HG02798 (cell line): ENCODE results near the gene UBE2D2.
A peak's percentile ranks its signal among the peaks of the same experiment; 100 is the strongest.

Experiments used
- ATAC-seq: cut with Tn5 transposase; IDR thresholded peaks from one replicate; pipeline ENCODE4 v1.9.1; 2021; ENCODE audit warnings: mild to moderate bottlenecking; ENCODE audit not compliant: unreplicated experiment, poor library complexity

UBE2D2 gene

DNA sequence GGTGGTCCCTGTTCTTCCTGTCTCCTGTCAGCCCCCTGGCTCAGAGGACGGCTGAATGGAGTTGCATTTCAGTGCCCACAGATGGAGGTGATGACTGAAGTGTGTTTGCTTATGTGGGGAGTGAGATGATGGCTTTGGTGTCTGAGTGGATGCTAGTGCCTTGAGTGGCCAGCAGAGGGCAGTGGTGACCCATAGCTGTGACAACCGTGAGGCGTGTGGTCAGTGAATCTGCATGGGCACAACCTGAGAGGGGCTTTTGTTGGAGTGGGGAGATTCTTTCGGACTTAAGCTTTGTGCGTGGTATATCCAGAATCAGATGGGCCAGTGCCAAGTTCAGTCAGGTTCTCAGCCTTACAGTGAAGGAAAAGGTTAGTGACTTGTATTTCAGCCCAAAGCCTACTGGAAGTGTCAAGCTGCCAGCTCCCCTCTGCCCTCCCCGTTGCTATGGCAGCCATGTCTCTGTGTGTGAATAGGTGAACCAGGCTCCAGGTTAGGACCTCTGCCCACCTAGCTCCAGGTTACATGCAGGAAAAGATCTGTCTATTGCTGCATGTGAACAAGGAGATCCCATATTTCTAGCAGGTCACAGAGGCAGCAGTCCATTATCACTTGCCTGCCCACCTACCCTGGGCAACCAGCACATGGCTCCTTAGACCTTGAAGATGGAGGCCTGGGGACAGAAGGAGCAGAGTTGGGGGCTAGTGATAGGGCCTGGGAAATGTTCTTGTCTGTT lies 72.3 kb downstream of the UBE2D2 start:
- ATAC-seq, result peak; percentile 29

DNA sequence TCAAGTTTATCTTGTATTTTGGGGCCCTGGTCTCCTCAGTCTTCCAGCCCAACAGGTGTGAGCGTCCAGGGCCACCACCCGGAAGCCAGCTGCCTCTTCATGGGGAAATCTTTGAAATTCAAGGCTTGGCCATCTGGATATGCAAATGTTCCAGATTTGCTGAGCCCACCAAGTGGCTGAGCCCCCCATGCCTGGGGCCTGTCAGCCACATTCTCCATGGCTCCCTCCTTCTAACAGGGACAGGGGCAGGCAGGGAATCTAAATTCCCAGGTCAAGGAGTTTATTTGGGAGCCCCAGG lies 72.8 kb downstream of the UBE2D2 start:
- no peak for ATAC-seq

DNA sequence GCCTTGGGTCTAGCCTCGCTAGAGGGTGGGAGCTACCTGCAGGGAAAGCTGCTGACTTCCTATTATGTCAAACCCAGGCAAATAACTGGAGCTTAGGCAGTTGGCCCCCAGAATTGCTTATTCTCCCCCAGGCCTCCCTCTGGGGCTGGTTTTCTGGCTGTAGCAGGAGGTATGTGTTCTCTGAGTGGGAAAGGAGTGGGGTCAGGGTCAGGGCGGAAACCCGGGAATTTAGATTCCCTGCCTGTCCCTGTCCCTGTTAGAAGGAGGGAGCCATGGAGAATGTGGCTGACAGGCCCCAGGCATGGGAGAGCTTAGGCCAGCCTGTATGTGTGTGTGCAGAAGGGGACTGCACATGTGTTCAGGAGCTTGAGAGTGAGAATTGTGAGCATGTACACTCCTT lies 73.4 kb downstream of the UBE2D2 start:
- ATAC-seq, result no peak

DNA sequence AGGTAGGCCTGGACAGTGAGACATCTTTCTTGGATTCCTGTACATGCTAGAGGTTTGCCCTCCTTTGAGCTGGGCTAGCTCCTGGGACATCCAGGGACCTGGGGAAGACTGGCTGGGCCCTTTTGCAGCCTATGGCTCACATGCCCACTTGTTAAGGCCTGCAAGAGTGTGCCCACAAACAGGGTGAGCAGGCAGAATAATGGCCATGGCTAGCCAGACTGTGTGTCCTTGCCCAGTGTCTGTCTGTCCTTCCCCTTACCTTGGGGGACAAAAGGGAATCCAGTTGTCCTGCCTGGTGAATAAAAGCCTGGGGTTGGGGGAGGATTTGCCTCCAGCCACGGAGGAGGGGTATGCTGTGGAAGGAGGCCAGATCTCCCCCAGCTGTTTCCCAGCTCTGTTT lies 74.1 kb downstream of the UBE2D2 start:
- ATAC-seq, result no peak

DNA sequence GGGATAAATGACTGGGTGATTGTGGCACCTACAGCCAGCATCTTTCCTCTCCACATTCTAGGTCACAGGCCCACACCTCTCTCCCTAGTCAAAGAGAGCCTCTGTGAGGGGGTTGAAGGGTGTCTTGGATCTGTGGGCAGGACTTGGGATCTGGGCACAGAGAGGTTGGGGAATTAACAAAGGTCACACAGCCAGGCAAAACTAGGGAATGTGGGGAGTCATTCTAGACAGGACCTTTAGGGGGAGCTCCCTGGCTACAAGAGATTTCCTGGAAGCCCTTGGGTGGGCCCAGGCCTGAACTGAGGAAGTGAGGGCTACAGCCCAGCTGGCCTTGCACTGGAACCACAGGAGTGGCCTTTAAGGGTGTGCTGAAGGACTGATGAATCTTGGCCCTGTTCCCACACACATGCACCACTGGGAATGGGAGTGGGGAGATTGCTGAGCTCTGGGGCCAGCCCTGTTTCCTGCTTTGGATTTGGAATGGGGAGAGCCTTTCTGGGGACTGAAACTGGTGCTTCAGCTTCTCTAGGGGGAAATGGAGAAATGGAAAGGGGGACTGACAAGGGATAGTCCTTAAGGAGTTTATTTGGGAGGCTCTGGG lies 74.6 kb downstream of the UBE2D2 start:
- ATAC-seq, result no peak

DNA sequence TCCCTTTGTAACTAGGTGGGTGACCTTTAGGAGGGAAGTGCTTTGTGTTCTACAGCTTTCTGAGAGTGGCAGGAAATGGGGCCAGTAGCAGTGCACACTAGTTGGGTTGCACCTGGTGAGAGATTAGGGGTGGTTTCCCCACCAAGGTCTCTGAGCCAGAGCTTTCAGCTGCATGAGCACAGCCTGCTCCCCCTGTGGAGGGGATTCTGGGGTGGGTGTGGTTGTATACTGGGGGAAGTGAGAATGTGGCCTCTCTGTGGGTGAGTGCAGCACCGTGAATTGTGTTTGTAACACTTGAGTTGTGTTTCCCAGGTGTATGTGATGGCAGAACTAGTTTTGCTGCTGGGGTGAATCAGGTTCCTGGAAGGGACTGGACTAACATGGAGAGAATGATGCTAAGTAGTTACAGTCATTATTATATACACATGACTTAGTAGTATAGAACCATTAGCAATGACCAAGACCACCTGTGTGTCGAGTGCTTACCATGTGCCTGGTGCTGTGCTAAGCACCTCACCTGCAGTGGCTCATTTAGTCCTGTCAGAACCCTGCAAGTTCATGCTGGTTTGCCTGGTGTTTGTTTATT lies 75.2 kb downstream of the UBE2D2 start:
- ATAC-seq, result peak; percentile 73

DNA sequence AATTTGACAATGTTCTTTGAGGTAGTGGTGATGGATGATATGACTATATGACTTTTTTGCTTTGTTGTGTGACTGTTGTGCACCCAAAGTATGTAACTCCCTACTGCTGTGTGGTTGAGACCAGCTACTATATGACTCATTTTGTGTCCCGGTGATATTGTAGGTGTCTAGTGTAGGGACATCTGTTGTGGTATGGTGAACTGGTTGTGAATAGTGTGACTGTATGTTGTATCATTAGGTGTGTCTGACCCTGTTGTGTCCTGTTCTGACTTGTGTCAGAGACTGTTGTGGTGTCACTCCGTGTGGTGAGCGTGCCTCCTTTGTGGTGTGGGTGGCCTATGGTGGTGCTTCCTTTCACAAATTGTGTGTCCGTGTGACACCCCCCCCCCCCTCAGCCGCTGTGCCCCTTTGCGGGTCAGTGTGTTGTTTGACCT lies 75.9 kb downstream of the UBE2D2 start:
- ATAC-seq, result no peak

DNA sequence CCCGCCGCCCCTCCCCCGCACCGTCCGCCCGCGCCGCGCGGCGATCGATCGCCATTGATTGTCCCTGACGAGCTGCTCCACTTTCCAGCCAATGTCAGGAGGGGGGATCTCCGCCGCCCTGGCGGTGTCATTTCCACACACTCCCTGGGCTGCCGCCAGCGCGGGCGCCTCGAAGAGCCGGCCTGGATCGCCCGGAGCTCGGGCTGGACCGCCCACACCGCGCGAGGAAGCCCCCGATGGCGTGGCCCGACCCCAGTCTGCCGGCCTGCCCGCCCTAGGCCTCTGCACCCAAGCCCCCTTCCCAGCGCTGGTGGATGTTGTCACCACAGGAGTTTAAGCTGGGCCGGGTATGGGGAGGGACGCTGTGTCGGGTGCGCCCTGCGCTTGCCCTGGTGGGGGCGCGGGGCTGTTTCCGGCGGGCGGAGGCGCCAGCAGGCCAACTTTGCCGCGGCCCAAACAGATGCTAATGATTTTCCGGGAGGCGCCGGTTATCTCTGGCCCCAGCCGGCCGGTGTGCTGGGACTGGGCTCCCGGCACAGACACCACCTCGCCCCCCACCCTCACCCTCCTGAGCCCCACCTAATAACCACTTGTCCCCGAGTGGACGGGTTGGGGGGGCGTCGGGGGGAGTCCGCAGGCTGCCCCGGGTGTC lies 76.4 kb downstream of the UBE2D2 start:
- ATAC-seq, result peak; percentile 32

DNA sequence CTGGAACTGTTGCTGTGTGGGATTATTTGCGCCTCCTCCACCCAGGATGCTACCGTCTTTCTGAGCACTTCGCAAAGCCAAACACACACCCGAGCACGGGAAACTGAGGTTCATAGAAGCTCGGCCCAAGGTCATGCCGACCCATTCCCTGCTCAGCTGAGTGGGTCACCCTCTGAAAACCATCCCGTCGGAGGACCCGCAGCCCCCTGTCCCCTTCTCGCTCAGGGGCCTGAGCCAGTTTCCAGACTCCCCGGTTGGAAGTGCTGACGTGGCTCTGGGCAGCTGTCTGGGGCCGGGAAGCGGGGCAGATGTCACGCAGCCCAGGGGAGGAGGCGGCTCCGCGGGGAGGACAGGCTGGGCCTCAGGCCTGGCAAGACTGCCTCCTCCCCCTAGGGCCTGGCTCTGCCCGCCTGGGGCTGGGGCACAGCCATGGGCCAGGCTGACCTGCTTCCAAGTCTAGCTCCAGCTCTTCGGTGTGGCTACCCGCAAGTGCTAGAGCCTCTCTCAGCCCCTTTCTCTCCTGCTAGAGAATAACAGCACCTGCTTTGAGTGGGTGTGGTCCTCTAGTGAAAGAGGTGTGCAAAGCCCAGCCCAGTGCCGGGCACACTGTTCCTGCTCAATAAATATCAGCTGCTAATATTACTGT lies 77.1 kb downstream of the UBE2D2 start:
- ATAC-seq, result peak; percentile 29

DNA sequence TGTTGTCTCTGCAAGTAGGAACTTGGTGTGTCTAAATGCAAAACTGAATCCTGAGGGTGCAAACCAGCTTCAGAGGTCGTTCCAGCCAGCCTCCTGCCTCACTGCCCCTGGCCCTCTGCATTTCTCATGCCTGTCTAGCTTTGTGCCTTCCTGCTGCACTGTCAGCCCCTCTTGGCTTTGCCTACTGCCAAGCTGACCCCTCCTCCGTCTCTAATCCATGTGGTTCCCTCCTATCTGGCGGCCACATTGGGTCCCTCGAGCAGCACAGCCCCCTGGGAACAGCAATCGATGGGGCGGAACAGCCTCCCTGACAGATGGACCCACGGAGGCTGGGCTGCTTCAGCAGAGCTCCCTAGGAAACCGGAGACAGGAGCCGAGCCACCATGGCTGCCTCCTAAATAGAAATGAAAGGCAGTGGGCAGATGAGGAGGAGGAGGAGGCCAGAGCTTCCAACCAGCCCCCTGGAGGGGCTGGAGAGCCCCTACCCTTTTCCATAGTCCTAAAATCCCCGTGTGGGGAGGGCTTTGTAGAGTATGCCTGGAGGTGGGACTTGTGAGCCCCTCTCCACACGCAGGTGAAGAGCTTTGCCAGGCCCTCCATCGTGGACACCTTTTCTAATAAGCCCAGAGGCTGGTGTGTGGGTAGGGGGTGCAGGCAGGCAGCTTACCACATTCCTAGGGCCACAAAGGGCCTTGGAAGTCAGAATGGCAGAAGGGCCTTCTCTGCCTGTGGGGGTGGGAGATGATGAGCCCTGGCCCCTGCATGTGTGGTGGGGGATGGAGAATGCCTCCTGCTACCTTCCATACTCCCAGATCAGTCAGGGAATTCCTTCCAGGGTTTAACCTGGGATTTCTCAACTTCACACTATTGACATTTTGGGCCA lies 77.8 kb downstream of the UBE2D2 start:
- ATAC-seq, result no peak

DNA sequence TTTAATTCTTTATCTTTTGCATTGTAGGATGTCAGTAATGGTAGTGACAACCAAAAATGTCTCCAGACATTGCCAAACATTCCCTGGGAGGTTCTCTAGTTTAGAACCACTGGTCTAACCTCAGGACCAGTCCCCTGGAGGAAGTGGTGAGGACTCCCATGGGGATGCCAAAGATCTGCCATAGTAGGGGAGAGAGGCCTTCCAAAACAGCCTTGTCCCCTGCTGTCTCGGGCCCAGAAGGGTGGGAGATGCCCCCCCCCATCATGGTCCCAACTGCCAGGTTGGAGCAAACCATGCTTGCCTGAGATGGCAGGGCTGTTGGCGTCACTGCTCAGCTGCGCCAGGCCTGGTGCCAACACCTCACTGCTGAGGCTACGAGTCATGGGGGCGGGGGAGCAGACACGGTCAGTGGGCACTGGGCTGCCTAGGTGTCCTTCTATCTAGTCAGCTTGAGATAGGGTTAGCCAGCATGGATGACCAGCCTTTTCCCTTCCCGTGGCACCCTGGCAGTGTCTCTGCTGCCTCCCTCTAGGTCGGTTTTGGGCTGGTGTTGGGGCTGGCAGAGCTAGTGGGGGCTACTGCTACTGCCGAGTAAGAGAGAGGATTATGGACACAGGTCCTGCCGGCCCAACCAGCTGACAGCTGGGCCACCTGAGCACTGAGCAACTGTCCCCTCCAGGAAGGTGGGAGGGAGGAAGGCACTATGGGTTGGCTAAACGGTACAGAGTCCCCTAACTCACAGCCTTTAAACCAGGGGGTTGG lies 78.7 kb downstream of the UBE2D2 start:
- no peak for ATAC-seq

DNA sequence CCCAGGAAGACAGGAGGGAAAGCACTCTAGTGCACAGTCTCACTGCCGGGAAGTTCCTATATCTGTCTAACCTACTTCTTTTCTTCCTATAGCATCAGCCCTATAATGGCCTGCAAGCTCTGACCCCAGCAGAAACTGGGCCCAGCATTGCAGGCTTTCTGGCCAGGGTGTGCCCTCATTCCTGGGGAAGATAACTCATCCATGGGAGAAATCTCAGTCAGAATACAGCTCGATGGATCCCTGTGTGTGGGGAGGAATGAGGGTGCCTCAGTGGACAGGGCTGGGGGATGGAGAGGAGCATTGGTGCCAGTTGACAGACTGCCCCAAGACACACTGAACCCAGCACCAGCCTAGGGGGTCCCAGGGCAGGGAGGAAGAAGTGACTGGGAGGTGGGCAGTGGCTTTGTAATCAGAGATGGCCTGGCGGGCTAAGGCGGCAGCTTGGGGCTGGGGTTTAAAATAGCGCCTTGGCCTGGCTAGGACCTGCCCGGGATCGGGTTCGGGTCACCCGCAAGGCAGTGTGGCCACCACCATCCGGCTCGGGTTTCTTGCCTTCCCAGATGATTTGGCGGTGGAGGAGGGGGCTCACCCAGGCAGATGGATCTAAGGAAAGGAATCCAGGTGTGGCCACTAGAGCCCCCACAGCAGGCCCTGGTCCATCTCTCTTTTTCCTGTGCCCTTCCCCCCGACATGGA lies 79.4 kb downstream of the UBE2D2 start:
- ATAC-seq, result no peak

DNA sequence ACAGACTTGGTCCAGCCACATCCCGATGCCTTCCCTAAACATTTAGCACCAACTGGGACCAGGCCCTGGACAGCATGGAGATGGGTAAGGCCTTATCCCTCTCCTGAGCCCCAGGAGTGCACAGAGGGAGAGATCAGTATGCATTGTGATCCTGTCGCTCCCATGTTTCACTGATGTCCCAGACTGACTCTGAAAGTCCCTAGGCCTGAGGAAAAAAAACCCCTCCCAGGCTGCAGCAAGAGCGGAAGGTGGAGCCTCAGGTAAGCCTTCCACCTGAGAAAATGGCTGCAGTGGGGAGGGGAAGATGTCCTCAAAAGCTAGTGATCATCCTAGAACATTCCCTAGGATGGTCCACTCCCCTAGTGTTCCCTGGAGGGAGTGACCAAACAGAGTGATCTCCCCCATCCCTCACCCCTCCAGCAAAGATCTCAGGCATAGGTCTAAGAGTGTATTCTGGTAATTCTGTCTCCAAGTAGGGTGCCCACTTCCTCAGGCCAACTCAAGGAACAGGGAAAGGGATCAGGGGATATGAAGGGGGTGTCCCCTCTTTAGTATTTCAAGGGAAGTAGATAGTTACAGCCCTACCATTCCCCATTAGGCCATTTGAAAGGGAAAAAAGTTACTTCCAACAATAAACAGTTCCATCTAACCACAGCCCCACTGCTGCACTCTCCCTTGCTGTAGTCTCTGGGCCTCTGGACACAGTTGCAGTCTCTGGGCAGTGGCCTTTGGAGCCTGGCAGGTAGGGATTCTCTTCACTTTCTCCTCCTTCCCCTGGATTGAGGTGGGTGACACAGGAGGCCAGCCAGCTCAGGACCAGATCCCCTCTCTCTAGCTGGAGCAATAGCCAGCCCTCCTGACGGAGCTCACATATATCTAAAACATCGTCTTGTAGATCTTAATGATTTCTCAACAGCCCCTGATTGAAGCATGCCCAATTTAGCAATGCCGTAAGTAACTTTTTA lies 80.3 kb downstream of the UBE2D2 start:
- ATAC-seq, result no peak

DNA sequence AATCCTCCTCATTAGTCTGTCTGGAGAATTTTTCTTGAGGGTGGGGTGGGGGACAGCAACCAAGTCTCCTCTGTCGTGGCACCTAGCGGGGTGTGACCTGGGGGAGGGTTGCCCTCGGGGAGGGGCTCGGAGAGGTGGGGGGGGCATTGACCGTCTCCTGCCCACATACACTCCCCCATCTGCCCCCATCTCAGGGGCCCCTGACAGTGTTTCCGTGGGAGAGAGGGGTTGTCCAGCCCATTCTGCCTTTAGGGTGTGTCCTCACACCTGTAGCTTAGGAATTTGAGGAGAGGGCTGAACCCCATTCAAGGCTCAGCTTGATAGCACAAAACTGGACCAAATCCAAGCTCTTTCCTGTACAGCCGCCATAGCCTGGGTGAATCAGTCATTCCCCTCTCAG lies 81.1 kb downstream of the UBE2D2 start:
- no peak for ATAC-seq

DNA sequence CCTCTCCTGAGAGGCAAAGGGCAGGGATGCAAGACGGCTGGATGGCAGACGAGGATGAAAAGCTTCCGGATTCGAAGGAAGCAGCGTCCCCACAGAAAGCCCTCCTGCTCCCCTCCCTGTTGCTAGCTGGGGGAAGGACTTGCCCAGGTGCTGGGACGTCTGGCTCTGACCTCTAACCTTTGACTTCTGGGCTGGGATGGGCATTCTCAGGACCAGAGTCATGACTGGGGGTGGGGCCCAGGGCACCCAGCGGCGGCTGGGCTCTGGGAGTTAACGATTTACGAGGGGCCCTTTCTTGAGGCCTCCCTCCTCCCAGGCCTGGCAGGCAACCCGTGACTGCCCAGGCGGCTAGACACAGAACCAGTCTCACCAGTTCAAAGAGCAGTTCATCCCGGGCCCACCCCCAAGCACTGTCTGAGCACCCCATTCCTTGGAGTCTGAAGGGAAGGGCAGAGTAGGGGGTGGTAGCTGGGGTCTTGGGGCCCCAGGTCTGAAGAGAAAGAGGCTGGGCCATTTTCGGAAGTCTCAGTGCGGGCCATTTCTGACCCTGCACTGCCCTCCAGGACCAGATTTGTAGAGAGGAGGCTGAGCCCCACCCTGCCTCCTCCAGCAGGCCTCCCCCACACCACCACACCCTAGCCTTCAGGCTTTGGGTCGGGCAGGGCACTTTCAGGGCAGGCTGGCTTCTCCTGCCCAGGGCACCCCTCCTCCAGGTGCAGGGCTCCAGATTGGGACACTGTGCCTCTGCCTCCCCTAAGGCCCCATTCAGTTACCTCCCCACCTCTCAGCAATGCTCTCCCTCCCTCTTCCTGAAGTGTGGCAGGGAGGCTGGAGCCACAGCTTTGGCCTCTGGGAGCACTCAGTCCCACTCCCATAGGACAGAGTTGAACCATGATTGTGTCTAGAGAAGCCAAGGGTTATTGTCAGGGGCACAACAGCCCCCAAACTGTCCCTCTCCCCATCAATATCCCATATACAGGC lies 82.0 kb downstream of the UBE2D2 start:
- ATAC-seq, result no peak

DNA sequence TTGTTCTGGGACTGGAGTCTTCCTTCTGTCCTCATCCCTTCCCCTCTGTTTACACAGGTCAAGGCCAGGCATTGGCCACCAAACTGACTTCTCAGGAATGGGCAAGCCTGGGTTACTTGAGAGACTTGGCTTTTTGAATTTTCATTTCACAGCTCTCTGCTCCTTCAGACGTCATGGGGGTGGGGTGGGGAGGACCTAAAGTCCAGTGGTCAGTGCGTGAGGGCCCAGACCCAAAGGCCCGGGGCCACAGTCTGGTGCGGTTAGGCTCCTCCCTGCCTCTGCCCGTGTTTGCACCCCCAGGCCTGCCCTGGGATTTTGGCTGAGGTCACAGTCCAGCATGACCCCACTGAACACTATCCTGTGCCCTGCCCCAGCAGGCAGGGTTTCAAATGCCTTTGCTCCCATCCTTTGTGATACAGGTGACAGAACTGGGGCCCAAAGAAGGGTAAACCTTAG lies 82.9 kb downstream of the UBE2D2 start:
- no peak for ATAC-seq
